Lower lobe of right lung (tissue), 2 donors: ENCODE data around the gene PIGM. TPM values are rescaled to one million over a fixed set of nuclear protein-coding genes. Genes with fewer than 3 reads are reported as not detected.

ENCODE experiments used
- ATAC-seq, 2 donors: fragments of 200-7000 bp; cut with Tn5 transposase; one replicate each; pipeline ENCODE4 v1.9.1; 2020 to 2022; ENCODE audit warnings: mild to moderate bottlenecking in 2 of 2, moderate library complexity in 2 of 2
- DNase-seq: peaks from one replicate; pipeline ENCODE4 v3.0.0-alpha.2; 2020
- H3K27ac ChIP-seq: fragments of 200-600 bp; one replicate; pipeline ENCODE4 v1.8.0; 2022
- H3K27me3 ChIP-seq: fragments of 200-600 bp; one replicate; pipeline ENCODE4 v1.8.0; 2022; ENCODE audit warnings: low read depth
- H3K36me3 ChIP-seq: fragments of 200-600 bp; one replicate; pipeline ENCODE4 v1.8.0; 2022; ENCODE audit warnings: mild to moderate bottlenecking
- H3K4me1 ChIP-seq: fragments of 200-600 bp; one replicate; pipeline ENCODE4 v1.8.0; 2022
- H3K4me3 ChIP-seq: fragments of 200-600 bp; one replicate; pipeline ENCODE4 v1.8.0; 2022; ENCODE audit warnings: mild to moderate bottlenecking
- H3K9me3 ChIP-seq: fragments of 200-600 bp; one replicate; pipeline ENCODE4 v1.8.0; 2022
- intact Hi-C: fragments of 100-400 bp; cut with DNase I; formaldehyde crosslinking; loops from one replicate; pipeline ENCODE4 v1.11.0; 2022
- total RNA-seq: library from RNA; stranded (reverse); fragmentation: NEBNext Ultra II Directional; extraction: Animal tissue kit (Norgen Biotek cat#: 25700); gene quantifications from one replicate; pipeline ENCODE4 v1.2.1, GENCODE V29; 2021
- TF ChIP-seq, protein P1 (sequence below): fragments of 200-600 bp; IDR thresholded peaks from one replicate; pipeline ENCODE4 v1.8.0; 2022; ENCODE audit warnings: antibody characterized with exemption, mild to moderate bottlenecking
- donor health status: DM: no; HTN: yes; CAD: no; lungs with severe emphysema.

The PIGM gene
- total RNA-seq, 1 donor from 2014 or later: 6.9 TPM

DNA sequence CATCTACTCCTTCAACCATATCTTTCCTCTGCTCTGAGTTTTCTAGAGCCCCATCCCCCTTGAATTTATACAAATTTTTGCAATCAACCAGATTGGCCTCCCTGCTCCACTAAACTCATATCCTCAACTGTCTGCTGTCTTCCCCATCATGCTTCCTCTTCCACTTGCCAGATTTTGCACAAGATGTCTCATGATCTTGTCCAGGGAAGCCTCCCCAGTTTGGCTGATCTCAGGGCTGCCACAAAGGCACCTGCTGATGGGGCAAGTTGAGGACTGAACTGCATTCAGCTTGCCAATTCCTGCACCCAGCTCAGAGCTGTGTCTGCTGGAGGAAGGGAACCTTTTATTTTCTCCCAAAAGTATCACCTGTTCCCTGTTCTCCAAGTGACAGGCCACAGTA is 45.7 kb upstream of the PIGM start:
- TF ChIP-seq, protein P1, sequence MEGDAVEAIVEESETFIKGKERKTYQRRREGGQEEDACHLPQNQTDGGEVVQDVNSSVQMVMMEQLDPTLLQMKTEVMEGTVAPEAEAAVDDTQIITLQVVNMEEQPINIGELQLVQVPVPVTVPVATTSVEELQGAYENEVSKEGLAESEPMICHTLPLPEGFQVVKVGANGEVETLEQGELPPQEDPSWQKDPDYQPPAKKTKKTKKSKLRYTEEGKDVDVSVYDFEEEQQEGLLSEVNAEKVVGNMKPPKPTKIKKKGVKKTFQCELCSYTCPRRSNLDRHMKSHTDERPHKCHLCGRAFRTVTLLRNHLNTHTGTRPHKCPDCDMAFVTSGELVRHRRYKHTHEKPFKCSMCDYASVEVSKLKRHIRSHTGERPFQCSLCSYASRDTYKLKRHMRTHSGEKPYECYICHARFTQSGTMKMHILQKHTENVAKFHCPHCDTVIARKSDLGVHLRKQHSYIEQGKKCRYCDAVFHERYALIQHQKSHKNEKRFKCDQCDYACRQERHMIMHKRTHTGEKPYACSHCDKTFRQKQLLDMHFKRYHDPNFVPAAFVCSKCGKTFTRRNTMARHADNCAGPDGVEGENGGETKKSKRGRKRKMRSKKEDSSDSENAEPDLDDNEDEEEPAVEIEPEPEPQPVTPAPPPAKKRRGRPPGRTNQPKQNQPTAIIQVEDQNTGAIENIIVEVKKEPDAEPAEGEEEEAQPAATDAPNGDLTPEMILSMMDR: no peak
- intact Hi-C loops: no loop called here
- no peak for ATAC-seq
- H3K27me3 ChIP-seq: peaks cover 41% of the 10 kb centered on the region
- DNase-seq: no peak
- H3K4me3 ChIP-seq: no peak overlapping the region
- no peaks in the 10 kb centered on the region for H3K36me3 ChIP-seq
- no peaks in the 10 kb centered on the region for H3K4me1 ChIP-seq
- no peak overlapping the region for H3K27ac ChIP-seq
- no peaks in the 10 kb centered on the region for H3K9me3 ChIP-seq

DNA sequence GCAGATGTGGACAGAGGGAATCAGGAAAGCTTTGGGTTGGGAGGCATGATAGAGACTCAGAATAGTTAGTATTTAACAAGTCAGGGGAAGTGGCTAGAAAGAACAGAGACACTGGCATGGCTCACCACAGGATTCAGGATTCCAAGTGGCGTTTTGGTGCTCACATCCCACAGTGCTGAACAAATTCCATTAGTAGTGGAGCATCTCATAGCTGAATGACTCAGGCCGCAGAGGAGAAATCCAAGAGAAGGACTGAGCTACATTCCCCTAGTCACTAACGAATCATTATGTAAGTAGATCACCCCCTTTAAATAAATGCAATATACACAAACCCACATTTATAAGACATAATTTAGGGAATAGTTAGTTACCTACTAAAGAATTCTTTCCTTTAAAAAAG is 44.5 kb upstream of the PIGM start:
- intact Hi-C loops: no loop called here
- Histone ChIP-seq H3K36me3 (no peaks in the 10 kb centered on the region), H3K9me3 (no peaks in the 10 kb centered on the region), H3K4me1 (no peaks in the 10 kb centered on the region), H3K4me3 (no peak overlapping the region), H3K27me3 (peaks cover 29% of the 10 kb centered on the region), H3K27ac (no peak overlapping the region)
- DNase-seq: no peak
- TF ChIP-seq, protein P1: no peak
- ATAC-seq: no peak

DNA sequence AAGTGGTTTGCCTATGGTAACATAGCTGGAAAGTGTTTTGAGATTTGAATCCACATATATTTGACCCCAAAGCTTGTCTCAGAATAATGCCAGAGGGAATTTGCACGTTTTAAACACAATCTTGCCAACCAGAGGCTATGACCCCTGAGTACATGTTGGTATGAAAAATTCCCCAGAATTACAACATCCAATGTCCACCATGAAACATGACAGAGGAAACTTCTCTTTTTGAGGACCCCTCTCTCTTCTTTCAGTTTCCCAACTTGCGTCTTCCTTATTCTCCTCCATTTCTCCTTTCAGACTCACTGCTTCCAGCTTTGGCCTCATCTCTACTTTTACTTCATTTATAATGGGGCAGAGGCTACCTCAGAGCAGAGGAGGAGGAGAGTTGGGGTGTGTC is 44.0 kb upstream of the PIGM start:
- intact Hi-C loops: no loop called here
- no peaks in the 10 kb centered on the region for H3K36me3 ChIP-seq
- H3K4me3 ChIP-seq: no peak overlapping the region
- DNase-seq (no peak), ATAC-seq (no peak)
- H3K27me3 ChIP-seq: peaks cover 27% of the 10 kb centered on the region
- TF ChIP-seq, protein P1: no peak
- peaks cover 4% of the 10 kb centered on the region for H3K4me1 ChIP-seq
- H3K27ac ChIP-seq: no peak overlapping the region
- no peaks in the 10 kb centered on the region for H3K9me3 ChIP-seq

DNA sequence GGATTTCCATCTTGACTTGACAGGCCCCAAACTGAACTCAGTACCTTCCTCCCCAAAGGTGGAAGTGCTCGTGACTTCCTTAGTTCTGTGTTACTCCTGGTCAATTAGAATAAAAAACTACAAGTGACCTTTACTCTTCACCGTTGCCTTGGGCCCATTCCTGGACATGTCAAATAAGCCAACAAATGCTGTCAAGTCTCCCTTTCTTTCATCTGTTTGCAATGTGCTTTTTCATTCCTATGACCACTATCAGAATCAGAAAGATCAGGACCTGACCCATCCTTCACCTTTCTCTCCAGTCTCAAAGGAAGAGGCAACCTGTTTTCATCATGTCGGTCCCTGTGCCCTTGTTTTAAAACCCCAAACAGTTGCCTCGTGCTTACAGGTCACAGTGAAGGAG is 43.1 kb upstream of the PIGM start:
- no peaks in the 10 kb centered on the region for H3K9me3 ChIP-seq
- peaks cover 10% of the 10 kb centered on the region for H3K4me1 ChIP-seq
- intact Hi-C loops: no loop called here
- no peaks in the 10 kb centered on the region for H3K36me3 ChIP-seq
- H3K4me3 ChIP-seq: no peak overlapping the region
- peaks cover 20% of the 10 kb centered on the region for H3K27me3 ChIP-seq
- TF ChIP-seq, protein P1: no peak
- ATAC-seq (no peak), DNase-seq (no peak)
- no peak overlapping the region for H3K27ac ChIP-seq

DNA sequence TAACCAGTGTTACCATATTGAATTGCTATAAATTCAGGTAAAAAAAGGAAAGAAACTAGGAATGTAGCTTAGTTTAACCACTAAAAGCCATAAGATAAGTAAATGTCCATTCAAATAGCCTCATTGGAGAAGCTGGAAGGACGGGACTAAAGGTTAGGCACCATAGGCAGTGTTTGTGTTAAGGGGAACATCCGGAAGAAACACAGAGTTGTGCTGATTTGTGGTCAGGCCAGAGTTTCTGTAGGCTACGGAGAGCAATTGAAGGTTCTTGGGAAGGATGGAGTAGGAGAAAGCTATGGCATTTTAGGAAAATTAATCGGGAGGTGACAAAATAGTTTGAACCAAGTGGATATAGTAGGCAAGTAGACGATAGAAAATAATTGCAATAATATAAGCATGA is 39.5 kb upstream of the PIGM start:
- TF ChIP-seq, protein P1: no peak
- intact Hi-C loops: no loop called here
- ATAC-seq: no peak
- Histone ChIP-seq H3K4me3 (no peak overlapping the region), H3K36me3 (no peaks in the 10 kb centered on the region), H3K4me1 (peaks cover 10% of the 10 kb centered on the region), H3K27me3 (peaks cover 5% of the 10 kb centered on the region), H3K9me3 (no peaks in the 10 kb centered on the region), H3K27ac (no peak overlapping the region)
- DNase-seq: no peak
